ENCODE measurements around the gene ARL2.

ARL2 gene

DNA sequence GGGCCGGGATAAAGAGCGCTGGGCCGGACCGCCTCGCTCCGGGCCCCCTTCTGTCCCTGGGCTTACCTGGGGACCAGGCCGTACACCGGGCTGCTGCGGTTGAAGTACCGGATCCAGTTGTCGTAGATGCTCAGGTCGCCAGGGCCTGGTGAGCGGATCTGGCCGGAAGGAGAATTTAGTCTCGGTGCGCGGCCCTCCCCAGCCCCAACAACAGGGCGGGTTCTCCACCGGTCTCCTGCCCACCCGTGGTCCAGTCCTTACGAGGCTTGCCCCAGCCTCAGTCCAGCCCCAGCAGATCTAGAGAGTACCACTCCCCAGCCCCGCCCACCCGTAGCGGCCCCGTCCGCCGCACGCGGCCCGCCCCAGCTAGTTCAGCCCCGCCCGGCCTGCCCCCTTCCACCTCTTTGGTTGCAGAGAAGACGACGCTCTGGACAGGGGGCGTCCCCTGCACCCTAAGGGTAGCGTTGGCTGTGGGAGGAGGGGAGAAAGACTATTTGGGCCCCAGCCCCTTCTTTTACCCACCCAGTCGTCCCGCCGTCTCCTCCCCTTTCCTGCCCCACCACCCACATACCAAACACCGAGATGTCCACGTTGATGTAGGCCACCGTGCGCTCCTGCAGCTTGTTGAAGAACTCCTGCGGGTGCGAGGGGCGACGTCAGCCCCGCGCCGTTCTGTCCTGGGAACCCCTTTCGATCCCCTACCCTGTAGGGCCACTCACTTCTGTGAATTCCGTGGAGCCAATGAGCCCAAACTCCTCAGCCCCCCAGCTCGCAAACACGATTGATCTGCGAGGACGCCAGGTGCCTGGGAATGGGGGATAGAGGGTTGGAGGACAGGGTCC, 33.8 kb downstream of the ARL2 start:
- DNase-seq (ENCODE audit: low read depth, low spot score) = peak; percentile 7

DNA sequence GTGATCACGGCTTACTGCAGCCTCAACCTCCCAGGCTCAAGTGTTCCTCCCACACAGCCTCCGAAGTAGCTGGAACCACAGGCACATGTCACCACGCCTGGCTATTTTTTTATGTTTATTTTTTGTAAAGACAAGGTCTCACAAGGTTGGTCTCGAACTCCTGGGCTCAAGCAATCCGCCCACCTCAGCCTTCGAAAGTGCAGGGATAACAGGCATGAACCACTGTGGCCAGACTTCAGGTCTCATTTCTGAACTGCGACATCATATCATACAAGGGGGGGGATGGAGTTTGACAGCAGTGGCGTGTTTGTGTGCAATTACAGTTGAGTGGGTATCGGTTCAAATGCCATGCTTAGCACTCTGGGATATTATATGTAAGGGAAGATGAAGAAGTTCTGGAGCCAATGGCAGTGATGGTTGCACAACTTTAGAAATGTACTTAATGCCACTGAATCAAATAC, 37.5 kb downstream of the ARL2 start:
- DNase-seq (ENCODE audit: low read depth, low spot score) = no peak

DNA sequence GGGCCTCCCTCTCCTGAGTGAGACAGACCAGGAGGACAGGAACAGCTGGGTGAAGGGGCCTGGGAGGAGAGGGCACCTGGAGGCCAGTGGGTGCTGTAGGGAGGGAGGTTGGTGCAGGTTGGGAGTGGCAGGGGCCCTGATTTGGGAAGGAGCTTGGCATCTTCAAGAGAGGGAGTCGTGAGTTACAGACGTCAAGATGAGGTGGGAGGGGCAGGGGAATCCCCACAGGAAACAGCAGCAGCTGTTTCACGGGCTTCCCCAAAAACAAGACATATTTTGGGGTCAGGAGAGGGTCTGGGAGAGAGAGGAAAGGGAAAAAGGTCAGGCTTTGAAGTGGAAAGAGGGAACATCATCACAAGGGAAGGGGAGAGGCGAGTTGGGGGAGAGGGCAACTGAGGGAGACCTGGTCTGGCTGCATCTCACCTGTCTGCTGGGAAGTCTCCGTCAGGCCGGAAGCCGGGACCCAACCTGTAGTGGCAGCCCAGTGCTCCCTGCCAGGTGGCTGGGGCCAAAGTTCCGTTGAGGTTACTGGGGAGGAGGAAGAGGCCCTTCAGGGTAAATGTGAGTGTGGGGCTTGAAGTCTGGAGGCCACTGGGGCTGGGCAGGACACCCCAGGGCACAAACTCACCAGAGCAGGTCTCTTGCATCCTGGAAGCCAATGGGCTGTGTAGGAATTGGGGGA, 40.0 kb downstream of the ARL2 start:
- no peak for DNase-seq (ENCODE audit: low read depth, low spot score)

DNA sequence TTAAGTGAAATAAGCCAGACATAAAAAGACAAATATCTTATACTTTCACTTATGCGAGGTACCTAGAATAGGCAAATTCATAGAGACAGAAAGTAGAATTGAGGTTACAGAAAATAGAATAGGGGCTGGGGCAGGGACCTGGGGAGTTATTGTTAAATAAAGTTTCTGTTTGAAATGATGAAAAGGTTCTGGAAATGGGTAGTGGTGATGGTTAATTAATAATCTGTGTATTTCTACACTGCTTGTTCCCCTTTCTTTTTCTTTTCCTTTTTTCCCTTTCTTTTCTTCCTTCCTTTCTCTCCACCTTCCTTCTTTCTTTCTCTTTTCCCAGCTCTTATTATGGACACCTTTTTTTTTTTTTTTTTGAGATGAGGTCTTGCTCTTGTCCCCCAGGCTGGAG, 41.6 kb downstream of the ARL2 start:
- DNase-seq (ENCODE audit: low read depth, low spot score) = no peak

DNA sequence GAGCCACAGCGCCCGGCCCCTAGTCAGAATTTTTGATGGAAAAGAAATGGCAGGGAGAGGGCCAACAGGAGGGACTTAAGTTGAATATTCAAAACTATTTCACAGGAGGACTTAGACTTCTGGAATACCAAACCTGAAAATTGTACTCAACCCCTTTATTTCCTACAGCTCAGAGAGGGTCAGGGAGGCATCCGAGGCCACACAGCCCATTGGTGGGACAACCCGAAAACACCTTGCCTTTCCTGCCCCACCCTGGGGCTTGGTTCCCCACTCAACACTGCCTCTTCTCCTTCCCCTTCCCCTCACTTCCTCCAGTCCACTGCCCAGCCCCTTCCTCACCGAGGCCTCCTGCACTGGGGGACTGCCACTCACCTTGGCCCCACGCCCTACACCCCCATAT, 43.0 kb downstream of the ARL2 start:
- no peak for DNase-seq (ENCODE audit: low read depth, low spot score)

DNA sequence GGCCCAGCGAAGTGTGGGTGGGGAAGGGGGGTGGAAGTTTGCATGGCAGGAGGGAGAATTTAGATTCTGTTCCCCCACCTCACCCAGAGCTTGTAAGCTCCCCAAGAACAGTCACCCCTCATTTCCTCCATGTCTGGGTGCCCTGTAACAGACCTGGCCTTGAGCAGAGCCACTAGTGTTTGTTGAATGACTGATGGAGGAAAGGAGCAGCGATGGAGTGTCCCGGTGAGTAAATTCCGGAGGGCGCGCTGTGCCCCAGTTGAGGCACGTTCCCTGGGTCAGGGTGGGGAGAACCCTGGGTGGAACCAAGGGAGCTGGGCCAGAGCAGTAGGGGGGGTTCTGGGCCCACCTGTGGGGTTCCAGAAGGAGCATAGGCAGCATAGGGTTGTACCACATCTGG, 43.6 kb downstream of the ARL2 start:
- no peak for DNase-seq (ENCODE audit: low read depth, low spot score)

DNA sequence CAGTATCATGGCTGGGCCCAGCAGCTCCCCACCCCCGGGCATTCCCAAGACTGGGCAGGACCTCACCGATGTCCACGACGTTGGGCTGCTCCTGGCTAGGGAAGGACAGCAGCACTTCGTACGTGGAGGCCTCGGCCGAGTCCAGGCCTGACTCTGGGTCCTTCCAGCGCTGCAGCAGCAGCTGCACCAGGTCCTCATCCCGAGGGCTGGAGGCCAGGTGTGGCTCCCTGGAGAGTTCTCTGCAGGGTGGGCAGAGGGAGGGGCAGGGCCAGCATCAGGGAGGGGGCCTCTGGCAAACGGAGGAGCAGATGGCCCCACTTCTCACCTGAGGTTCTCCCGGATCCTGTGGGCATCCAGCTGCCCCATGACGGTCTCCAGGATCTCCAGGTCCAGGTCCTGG, 44.1 kb downstream of the ARL2 start:
- DNase-seq (ENCODE audit: low read depth, low spot score) = no peak

DNA sequence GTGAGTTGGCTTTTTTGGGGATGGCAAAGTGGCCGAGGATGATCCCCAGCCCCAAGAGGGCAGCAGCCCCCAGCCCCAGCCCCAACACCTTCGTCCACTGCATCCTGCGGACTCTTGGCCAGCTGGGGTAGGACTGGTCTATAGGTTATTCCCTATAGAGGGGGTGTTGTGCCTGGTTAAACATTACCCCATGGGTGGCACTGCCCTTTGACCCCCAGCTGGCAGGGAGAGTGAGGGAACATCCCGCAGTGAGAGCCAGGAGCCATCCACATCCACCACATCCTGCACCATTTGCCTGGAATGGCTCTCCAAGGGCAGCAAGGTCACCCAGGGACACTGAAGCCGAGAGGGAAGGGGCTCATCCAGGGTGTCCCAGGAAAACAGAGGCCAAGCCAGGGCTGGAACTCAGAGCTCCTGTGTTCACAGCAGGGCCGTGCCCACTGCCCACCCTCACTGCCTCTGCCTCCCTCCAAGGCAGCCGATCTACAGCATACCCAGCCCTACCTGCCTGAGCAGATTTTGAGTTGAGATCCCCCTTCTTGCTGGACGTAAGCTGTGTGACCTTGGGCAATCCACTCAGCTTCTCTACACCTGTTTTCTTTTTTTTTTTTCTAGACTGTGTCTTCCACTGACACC, 44.6 kb downstream of the ARL2 start, which contains the start of gene NAALADL1:
Gene NAALADL1 (minus strand): TSS at position 135 of the 636 bp plus-strand sequence. CDS start 32 bp downstream, at position 103.
- DNase-seq (ENCODE audit: low read depth, low spot score) = no peak

DNA sequence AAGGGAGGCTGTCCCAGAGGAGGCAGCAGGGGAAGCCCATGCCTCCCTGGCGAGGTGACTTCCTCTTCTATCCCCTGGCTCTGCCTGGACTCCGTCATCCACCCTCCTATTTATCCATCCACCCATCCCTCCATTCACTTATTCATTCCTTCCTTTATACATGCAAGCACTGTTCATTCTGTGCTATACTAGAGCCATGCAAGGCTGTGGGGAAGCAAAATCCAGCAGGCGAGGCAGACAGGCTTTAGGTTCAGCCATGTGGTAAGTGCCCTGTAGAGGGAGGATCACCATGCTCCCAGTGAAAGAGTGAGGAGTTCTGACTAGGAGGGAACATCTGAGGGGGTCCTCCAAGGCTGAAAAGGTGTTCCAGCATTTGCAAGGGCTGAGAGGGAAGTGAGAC, 45.6 kb downstream of the ARL2 start:
- DNase-seq (ENCODE audit: low read depth, low spot score) = no peak

DNA sequence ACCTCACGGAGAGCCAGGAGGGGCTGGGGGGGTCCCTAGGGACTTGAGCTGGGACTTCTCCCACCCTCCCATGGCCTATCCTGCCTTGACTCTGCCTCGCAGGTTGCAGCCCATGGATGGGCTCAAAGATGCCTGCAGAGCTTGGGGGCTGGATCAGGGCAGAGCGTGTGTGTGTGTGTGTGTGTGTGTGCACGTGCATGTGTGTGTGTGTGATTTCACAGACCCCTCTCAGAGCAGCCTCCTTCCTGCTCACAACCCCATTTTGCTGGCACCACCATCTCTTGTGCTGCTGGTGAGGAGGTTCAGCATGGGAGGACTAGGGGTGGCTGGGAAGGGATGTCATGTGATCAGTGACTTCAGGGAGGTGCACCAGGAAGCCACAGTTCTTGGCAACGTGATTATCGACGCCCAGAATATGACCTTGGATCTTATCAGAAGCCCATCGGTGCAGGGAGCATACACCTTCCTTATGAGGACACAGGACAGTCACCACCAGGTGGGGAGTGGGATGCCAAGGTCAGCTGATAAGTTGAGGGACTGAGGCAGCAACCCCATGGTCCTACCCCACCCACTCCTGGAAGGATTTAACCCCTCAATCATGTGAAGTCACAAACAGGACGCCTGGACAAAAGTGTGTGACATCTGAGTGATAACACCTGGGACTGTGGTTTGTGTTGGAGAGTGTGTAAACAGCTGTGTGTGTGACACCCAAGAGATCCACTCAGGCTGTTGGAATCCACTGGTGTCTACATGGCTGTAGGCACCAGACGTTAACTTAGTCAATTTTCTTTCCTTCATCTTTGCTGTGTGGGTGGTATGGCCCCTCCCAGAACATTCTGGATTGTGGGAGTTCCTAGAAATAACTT, 46.2 kb downstream of the ARL2 start:
- DNase-seq (ENCODE audit: low read depth, low spot score) = no peak

DNA sequence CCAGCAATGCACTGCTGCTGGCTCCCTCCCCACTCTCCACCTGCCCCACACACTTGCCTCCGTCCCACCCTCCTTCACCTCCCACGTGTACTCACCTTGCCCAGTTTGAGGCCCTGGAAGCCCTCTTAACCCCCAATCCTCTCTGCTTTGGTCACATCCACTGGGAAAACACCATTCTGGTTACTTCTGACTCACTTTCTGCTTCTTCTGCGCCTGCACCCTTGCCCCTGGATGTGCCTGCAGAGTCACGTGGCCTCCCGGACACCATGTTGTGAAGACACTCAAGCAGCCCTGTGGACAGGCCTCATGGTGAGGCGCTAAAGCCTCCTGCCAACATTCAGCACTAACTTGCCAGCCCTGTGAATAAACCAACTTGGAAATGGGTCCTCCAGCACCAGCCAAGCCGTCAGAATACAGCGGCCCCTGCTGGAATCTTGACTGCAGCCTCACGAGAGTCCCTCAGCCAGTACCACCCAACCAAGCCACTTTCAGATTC, 47.0 kb downstream of the ARL2 start:
- DNase-seq (ENCODE audit: low read depth, low spot score) = peak; percentile 9

DNA sequence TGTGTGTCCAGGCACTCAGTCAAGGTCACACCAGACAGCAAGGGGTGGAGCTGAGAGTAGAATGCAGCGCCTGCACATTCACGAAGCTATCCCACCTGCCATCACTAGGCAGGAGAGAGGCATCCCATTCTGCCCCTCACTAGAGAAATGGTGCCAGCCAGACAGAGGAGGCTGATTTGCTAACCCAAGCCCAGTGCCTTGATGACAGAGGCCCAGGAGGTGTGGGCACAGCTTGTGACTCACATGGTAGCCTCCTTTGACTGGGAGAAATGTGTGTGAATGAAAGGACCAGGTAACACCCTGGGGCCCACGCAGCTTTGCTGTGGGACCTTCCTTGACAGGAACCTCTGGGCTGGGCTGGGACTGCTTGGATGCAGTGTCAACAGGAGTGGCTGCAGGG, 49.6 kb downstream of the ARL2 start:
- DNase-seq (ENCODE audit: low read depth, low spot score) = no peak

DNA sequence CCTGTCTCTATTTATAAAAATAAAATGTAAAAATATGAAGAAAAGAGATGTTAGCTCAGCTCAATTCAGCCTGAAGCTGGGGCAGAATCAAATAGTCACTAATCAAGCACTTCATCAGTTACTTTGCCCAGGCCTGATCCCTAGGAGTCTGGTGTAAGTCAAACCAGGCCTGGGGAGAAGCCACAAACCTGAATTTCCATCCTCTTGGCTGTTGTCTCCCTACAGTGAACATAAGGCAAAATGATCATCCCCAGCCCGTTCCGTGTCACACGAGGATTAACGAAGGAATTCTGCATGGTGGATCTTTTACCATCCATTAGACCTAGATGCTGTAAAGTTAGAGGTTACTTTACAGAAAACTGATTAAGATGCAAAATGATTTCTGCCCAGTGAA, 50.9 kb downstream of the ARL2 start:
- DNase-seq (ENCODE audit: low read depth, low spot score) = no peak

DNA sequence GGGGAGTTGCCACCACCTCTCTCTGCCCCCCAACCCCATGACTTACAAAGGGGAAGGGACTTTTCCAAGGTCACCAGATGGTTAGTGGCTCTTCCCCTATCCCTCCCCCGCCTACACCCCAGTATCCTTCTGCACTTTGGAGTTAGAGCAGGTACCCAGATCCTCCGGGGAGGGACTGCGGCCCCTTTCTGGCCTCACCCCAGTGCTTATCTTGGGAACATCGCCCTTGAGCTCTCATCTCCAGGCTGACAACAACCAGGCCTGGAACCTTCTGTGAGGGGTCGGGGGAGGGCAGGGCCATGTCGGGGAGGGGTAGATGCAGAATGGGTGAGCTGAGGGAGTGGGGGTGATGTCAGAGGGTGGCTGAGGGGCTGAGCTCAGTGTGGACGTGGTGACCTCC, 51.9 kb downstream of the ARL2 start:
- DNase-seq (ENCODE audit: low read depth, low spot score) = no peak

DNA sequence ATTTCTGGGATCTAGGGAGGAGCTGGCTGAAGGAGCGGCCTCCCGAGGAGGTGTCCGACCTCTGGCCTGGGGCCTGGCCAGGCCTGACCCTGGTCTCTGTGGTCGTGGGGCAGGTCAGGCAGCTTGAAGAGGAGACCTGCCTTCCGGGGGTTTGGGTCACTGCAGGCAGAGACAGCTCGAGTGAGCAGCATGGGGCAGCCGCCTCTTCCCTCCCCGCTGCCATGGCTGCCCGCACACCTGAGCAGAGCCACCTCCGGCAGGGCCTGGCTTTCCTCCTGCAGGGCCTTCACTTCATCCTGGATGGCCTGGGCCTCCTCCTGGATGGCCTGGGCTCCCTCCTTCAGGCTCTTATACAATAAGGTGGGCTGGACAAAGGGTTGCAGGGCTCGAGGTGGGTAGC, 52.4 kb downstream of the ARL2 start:
- no peak for DNase-seq (ENCODE audit: low read depth, low spot score)

DNA sequence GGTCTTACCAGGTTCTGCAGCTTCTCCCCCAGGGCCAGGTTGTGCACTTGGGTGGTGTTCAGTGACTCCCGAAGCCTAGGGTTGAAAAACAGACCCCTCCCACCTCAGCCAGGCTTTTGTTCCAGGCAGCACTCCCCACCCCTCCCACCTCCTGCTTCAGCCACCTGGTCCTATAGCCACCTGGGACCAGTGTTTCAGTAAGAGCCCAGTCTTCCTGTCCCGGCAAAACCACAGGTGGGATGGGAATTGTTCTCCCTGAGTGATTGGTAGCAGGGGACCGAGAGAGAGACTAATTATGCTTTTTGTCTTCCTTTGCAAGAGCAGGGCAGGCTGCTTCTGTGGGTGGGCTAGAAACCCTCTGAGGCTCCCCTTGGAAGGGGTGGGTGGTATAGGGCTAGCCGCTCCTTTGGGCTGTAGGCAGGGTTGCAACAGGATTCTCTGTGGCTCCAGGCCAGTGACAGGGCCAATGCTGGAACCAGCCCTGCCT, 52.9 kb downstream of the ARL2 start:
- DNase-seq (ENCODE audit: low read depth, low spot score) = no peak

DNA sequence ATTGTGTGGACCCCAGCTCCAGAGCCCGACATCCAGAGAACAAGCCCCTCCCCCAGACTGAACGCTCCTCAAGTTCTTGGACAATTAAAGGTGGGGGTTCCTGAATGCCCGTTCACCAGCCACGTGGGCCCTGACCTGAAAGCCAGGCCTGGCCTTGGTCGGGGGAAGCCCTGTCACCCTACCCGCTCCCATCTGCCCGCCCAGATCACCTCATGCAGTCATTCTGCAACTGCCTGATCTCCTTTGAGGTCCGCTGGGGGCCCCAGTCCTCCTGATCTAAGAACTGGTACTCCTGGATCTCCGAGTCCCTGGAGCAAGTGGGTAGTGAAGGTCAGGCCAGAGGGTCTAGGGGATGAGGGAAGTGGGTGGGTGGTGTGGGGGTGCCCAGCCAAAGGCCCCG, 53.5 kb downstream of the ARL2 start:
- DNase-seq (ENCODE audit: low read depth, low spot score) = no peak

DNA sequence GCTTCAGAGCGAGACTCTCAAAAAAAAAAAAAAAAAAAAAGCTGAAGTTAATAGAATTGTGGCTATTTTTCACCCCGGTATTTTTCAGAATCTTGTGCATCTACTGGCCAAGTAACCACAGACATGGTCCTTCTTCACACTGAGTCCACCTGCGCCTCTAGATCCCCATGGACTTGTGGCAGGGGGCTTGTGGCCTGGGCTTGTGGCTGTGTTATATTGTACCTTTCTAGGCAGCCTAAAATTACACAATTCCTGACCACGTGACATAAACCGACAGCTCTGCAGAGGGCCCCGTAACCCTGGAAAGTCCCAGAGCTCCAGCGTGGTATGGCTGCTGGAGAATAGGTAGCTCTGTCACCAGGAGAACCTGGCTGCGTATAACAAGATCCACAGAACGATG, 55.3 kb downstream of the ARL2 start:
- DNase-seq (ENCODE audit: low read depth, low spot score) = no peak

Measured in astrocyte of the hippocampus (primary cell).